Measurements from ENCODE around the gene ADGRG3. TPM values are rescaled to one million over a fixed set of nuclear protein-coding genes. Genes with fewer than 3 reads are reported as not detected.

The ADGRG3 gene
- total and polyA plus RNA-seq, 2 donors (not counting 1 experiment from before 2014, with no cell fraction given), result not detected

GRCh38 chr16:57667526-57668262 lies 412 bp upstream of the ADGRG3 start:
- Histone ChIP-seq H3K36me3 (replicated peaks in 1 of 2; ENCODE audit: control extremely low read depth in 1 of 2, control insufficient read depth in 1 of 2, extremely low read depth in 1 of 2, insufficient read depth in 2 of 2, low read length in 1 of 2) (no peaks in the 10 kb centered on the region), H2AFZ (ENCODE audit: insufficient read depth, low read depth, low read length, poor library complexity, severe bottlenecking) (no peak overlapping the region)
- CTCF ChIA-PET, result interaction anchor here (0.6 kb wide), 1 partner anchor 78 kb away, joined by 3 read pairs; no protein-coding TSS in a partner anchor

More at GRCh38 chr16:57667526-57668262, 412 bp upstream of the ADGRG3 start:
- DNase-seq (no peak), ATAC-seq (ENCODE audit: low read depth) (no peak)
- Mint-ChIP-seq H3K4me3 (no peak overlapping the region), H3K27me3 (peaks cover 15% of the 10 kb centered on the region), H3K27ac (no peak overlapping the region), H3K4me1 (no peaks in the 10 kb centered on the region), H3K9me3 (ENCODE audit: insufficient read depth) (no peaks in the 10 kb centered on the region)
- intact Hi-C loops (cut with micrococcal nuclease), result no loop called here
- H3K27ac ChIP-seq (ENCODE audit: low read length in 2 of 2), result no peak overlapping the region
- H3K4me2 ChIP-seq (replicated peaks; ENCODE audit: low read depth, low read length, poor library complexity, severe bottlenecking), result no peak overlapping the region
- H3K4me1 ChIP-seq (ENCODE audit: control insufficient read depth in 2 of 2, insufficient read depth in 2 of 2, low read length in 2 of 2), result no peaks in the 10 kb centered on the region
- H3K4me3 ChIP-seq (ENCODE audit: control extremely low read depth in 1 of 5, extremely low read depth in 1 of 5, insufficient read depth in 1 of 5, low read depth in 2 of 5, low read length in 4 of 5), result peak overlapping the region in 1 of 5 experiments; percentile 5
- no peaks in the 10 kb centered on the region for H3K27me3 ChIP-seq (replicated peaks in 1 of 4; ENCODE audit: control extremely low read depth in 1 of 4, control insufficient read depth in 3 of 4, insufficient read depth in 4 of 4, low read length in 3 of 4)
- no peaks in the 10 kb centered on the region for H3K9me3 ChIP-seq (ENCODE audit: control extremely low read depth in 1 of 3, control insufficient read depth in 2 of 3, insufficient read depth in 1 of 3, low read length in 2 of 3)
- TF ChIP-seq CTCF (IDR thresholded peaks at IDR 0.05) (no peak), EZH2 (IDR thresholded peaks at IDR 0.05; ENCODE audit: borderline replicate concordance, insufficient read depth, low read depth, low read length, poor library complexity, severe bottlenecking) (no peak)
- POLR2A ChIA-PET, result no interaction called here
- no peaks in the 10 kb centered on the region for H4K20me1 ChIP-seq (ENCODE audit: control insufficient read depth, insufficient read depth, low read length, poor library complexity, severe bottlenecking)
- no peaks in the 10 kb centered on the region for H3K79me2 ChIP-seq (ENCODE audit: control insufficient read depth, insufficient read depth, low read length)
- H3K9ac ChIP-seq (ENCODE audit: low read length), result no peak overlapping the region
- WGBS (ENCODE audit: insufficient coverage), result 77% methylated on average over 17 of the region's 17 CpGs
